ENCODE results near the gene MYH1.

Gene MYH1

DNA sequence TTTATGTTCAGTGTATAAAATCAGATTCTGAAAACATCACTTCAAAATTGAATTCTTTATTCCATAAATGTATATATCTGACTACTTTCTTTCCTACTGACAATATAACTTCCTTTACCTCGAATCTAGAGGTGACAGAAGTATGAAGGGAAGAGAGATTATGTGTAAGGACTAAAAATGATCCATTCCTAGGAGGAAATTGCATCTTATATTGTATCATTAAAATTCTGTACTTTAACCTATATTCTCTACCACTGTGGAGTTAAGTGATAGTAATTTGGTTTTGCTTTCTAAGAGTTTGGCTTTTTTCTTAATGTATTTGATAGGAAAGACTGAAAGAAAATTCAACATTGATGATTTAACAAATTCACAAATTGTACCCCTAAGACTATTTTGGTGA, 60.4 kb downstream of the MYH1 start:
- no peak for TF ChIP-seq EZH2phosphoT487 (conservative IDR thresholded peaks at IDR 0.05; ENCODE audit: low read length)
- TF ChIP-seq, protein P1, sequence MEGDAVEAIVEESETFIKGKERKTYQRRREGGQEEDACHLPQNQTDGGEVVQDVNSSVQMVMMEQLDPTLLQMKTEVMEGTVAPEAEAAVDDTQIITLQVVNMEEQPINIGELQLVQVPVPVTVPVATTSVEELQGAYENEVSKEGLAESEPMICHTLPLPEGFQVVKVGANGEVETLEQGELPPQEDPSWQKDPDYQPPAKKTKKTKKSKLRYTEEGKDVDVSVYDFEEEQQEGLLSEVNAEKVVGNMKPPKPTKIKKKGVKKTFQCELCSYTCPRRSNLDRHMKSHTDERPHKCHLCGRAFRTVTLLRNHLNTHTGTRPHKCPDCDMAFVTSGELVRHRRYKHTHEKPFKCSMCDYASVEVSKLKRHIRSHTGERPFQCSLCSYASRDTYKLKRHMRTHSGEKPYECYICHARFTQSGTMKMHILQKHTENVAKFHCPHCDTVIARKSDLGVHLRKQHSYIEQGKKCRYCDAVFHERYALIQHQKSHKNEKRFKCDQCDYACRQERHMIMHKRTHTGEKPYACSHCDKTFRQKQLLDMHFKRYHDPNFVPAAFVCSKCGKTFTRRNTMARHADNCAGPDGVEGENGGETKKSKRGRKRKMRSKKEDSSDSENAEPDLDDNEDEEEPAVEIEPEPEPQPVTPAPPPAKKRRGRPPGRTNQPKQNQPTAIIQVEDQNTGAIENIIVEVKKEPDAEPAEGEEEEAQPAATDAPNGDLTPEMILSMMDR (IDR thresholded peaks at IDR 0.05; ENCODE audit: insufficient read depth, low read length, poor library complexity, severe bottlenecking) = no peak
- Histone ChIP-seq H3F3A (ENCODE audit: insufficient read depth) (no peaks in the 10 kb centered on the region), H3K36me3 (ENCODE audit: low read length) (no peaks in the 10 kb centered on the region), H3K27me3 (ENCODE audit: low read length) (no peaks in the 10 kb centered on the region), H3K79me2 (ENCODE audit: insufficient read depth, low read length) (no peaks in the 10 kb centered on the region), H3K27ac (ENCODE audit: low read depth, low read length) (no peak overlapping the region), H3K9ac (ENCODE audit: low read length) (no peak overlapping the region), H2AFZ (ENCODE audit: low read depth, low read length, severe bottlenecking) (no peak overlapping the region), H3K4me2 (ENCODE audit: low read depth, low read length, poor library complexity, severe bottlenecking) (no peak overlapping the region), H3K4me3 (ENCODE audit: insufficient read depth, low read length, poor library complexity, severe bottlenecking) (no peak overlapping the region), H4K20me1 (ENCODE audit: low read depth, low read length) (no peaks in the 10 kb centered on the region), H3K9me2 (replicated peaks; ENCODE audit: insufficient read depth, low read length) (no peaks in the 10 kb centered on the region), H3K9me3 (ENCODE audit: insufficient read depth, low read length) (no peaks in the 10 kb centered on the region)

DNA sequence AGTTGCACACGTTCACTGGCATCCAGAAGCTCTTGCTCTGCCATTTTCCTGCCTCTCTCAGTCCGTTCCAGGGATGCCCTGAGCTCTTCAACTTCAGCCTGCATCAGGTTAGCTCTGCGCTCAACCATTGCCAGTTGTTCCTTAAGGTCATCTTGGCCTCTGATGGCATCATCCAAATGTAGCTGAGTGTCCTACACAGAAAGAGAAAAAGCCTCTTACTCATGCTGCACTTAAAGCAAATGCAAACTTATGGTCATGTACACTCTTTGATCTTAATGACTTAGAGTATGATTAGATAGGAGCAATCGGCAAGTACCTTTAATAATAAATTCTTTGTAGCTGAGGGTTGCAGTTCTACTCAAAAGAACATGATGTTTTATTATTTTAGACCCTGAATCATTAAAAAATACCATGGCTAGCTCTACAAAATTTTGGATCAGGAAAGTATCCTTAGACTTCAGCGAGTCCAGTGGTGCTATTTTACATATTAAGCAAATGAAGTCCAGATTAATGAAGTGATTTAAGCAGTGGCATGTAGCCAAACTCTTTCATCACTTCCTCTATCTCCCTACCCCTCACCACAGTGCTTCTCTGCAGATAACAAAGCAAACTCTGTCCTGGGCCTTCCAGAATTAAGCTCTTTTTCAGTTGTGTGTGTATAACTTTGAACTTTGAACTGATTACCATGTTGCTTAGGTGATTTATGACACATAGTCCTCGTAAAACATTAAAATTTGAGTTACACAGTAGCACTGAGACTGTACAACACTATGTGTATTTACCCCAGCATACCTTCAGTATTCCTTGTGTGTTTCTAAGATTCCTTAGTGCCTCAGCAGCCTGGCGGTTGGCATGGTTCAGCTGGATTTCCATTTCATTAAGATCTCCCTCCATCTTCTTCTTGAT, 71.1 kb downstream of the MYH1 start:
- Histone ChIP-seq H3F3A (ENCODE audit: insufficient read depth) (no peaks in the 10 kb centered on the region), H3K4me2 (ENCODE audit: low read depth, low read length, poor library complexity, severe bottlenecking) (no peak overlapping the region), H4K20me1 (ENCODE audit: low read depth, low read length) (no peaks in the 10 kb centered on the region), H3K27ac (ENCODE audit: low read depth, low read length) (no peak overlapping the region), H3K9me2 (replicated peaks; ENCODE audit: insufficient read depth, low read length) (no peaks in the 10 kb centered on the region), H3K27me3 (ENCODE audit: low read length) (no peaks in the 10 kb centered on the region), H3K9me3 (ENCODE audit: insufficient read depth, low read length) (no peaks in the 10 kb centered on the region), H2AFZ (ENCODE audit: low read depth, low read length, severe bottlenecking) (no peak overlapping the region), H3K36me3 (ENCODE audit: low read length) (no peaks in the 10 kb centered on the region), H3K4me3 (ENCODE audit: insufficient read depth, low read length, poor library complexity, severe bottlenecking) (no peak overlapping the region), H3K79me2 (ENCODE audit: insufficient read depth, low read length) (no peaks in the 10 kb centered on the region), H3K9ac (ENCODE audit: low read length) (no peak overlapping the region)
- TF ChIP-seq, protein P1 (IDR thresholded peaks at IDR 0.05; ENCODE audit: insufficient read depth, low read length, poor library complexity, severe bottlenecking) = no peak
- TF ChIP-seq EZH2phosphoT487 (conservative IDR thresholded peaks at IDR 0.05; ENCODE audit: low read length) = no peak
